ENCODE measurements around the gene P2RY2. TPM values are rescaled to one million over a fixed set of nuclear protein-coding genes. Genes with fewer than 3 reads are reported as not detected.
"Not testable (repeated sequence)": the region's sequence is repeated elsewhere in the genome, so short reads cannot be mapped to it uniquely, and the experiment has no call there.

Gene P2RY2
- polyA plus RNA-seq, 2 donors: 17.8 to 26.0 TPM

DNA sequence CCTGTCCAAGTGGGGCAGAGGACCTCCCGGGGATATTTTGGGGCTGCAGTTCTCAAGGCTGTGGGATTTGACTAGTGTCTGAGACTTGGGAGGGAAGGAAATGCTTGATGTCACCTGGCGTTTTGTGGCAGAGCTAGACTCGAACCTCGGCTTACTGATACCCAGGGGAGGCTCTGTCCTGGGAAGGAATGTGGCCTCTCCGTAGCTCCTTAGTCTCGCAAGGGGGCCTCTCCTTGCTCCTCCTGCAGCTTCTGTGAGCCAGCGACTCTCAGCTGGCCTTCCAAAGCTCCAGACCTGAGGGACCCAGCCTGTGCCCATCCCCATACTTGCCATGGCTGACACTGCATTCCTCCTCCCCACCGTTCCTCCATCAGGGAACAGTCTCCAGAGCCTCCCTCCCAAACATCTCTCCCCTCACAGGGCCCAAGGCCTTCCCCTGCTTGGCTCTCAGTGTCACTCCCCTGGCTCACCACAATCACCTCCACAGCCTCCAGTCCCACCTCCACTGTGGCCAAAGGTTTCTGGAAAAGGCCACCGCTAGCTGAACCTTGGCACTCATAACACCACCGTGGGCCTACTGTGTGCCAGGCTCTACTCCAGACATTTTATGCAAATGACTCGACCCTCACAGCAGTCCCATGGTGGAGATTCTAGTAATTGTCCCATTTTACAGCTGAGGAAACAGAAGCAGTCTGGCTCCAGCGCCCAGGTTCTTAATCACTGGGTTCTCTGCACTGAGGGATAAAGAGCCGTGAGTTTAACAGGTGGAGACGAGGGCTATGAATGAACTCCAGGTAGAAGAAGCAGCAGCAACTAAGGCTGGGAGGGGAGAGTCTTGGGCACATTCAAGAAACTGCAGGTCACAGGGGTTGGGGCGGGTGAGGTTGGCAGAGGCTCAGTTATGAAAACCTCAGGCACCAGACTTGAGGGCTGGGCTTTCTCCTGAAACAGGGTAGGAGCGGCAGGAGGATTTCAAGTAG is 12.1 kb downstream of the P2RY2 start:
- no peaks in the 10 kb centered on the region for H3K27me3 ChIP-seq (ENCODE audit: control insufficient read depth in 1 of 2, insufficient read depth in 2 of 2, low read length in 2 of 2)
- no peak overlapping the region for H3K27ac ChIP-seq (ENCODE audit: low read depth in 2 of 2, low read length in 1 of 2)
- WGBS, 2 donors: 77 to 80% methylated on average over 16 of the region's 16 CpGs
- H3K9me3 ChIP-seq (ENCODE audit: control insufficient read depth in 2 of 2, insufficient read depth in 1 of 2, low read depth in 1 of 2, low read length in 1 of 2): no peaks in the 10 kb centered on the region
- no peak overlapping the region for H3K4me3 ChIP-seq (ENCODE audit: low read depth in 1 of 2, low read length in 2 of 2)
- peaks cover 0 to 33% of the 10 kb centered on the region in 2 donors for H3K36me3 ChIP-seq (ENCODE audit: control insufficient read depth in 2 of 2, insufficient read depth in 2 of 2, low read length in 1 of 2)
- peaks cover 0 to 20% of the 10 kb centered on the region in 2 donors for H3K4me1 ChIP-seq (ENCODE audit: control insufficient read depth in 2 of 2, insufficient read depth in 2 of 2, low read length in 1 of 2)

DNA sequence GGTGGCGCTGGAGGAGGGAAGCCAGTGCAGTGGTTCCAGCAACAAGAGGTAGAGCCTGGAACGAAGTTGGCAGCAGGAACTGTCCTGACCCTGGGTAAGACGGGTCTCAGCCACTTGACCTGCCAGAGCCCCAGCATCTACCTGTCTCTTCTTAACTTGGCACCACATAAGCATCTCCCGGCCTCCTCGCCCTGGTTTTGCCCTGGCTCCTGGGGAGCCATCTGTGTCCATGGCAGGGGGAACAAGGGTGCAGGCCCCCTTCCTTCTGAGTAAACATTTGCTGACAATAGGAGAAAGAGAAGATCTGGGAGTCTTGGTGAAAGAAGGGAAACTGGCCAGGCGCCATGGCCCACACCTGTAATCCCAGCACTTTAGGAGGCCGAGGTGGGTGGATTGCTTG is 12.8 kb downstream of the P2RY2 start:
- no peak overlapping the region for H3K27ac ChIP-seq (ENCODE audit: low read depth in 2 of 2, low read length in 1 of 2)
- H3K9me3 ChIP-seq (ENCODE audit: control insufficient read depth in 2 of 2, insufficient read depth in 1 of 2, low read depth in 1 of 2, low read length in 1 of 2): no peaks in the 10 kb centered on the region
- H3K36me3 ChIP-seq (ENCODE audit: control insufficient read depth in 2 of 2, insufficient read depth in 2 of 2, low read length in 1 of 2): peaks cover 0 to 36% of the 10 kb centered on the region in 2 donors
- WGBS, 2 donors: 90 to 93% methylated on average over 6 to 7 of the region's 7 CpGs
- no peaks in the 10 kb centered on the region for H3K27me3 ChIP-seq (ENCODE audit: control insufficient read depth in 1 of 2, insufficient read depth in 2 of 2, low read length in 2 of 2)
- H3K4me1 ChIP-seq (ENCODE audit: control insufficient read depth in 2 of 2, insufficient read depth in 2 of 2, low read length in 1 of 2): peaks cover 0 to 17% of the 10 kb centered on the region in 2 donors
- no peak overlapping the region for H3K4me3 ChIP-seq (ENCODE audit: low read depth in 1 of 2, low read length in 2 of 2)

DNA sequence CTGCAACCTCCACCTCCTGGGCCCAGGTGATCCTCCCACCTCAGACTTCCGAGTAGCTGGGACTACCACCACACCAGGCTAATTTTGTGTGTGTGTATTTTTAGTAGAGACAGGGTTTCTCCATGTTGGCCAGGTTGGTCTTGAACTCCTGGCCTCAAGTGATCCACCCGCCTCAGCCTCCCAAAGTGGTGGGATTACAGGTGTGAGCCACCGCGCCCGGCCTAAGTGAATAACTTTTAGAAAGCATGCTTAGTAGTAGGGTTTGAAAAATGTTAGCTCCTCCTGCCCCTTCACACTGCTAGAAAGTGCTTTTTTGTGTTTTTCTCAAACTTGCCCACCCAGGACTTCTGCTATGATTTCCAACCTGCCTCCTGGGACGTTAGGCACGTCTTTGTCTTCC is 14.4 kb downstream of the P2RY2 start:
- Histone ChIP-seq H3K4me1 (ENCODE audit: control insufficient read depth in 2 of 2, insufficient read depth in 2 of 2, low read length in 1 of 2) (peaks cover 0 to 11% of the 10 kb centered on the region in 2 donors), H3K36me3 (ENCODE audit: control insufficient read depth in 2 of 2, insufficient read depth in 2 of 2, low read length in 1 of 2) (peaks cover 0 to 36% of the 10 kb centered on the region in 2 donors)
- H3K4me3 ChIP-seq (ENCODE audit: low read depth in 1 of 2, low read length in 2 of 2); H3K9me3 ChIP-seq (ENCODE audit: control insufficient read depth in 2 of 2, insufficient read depth in 1 of 2, low read depth in 1 of 2, low read length in 1 of 2); H3K27ac ChIP-seq (ENCODE audit: low read depth in 2 of 2, low read length in 1 of 2); H3K27me3 ChIP-seq (ENCODE audit: control insufficient read depth in 1 of 2, insufficient read depth in 2 of 2, low read length in 2 of 2): not testable (repeated sequence)
- WGBS, 2 donors: 95 to 98% methylated on average over 7 of the region's 7 CpGs

DNA sequence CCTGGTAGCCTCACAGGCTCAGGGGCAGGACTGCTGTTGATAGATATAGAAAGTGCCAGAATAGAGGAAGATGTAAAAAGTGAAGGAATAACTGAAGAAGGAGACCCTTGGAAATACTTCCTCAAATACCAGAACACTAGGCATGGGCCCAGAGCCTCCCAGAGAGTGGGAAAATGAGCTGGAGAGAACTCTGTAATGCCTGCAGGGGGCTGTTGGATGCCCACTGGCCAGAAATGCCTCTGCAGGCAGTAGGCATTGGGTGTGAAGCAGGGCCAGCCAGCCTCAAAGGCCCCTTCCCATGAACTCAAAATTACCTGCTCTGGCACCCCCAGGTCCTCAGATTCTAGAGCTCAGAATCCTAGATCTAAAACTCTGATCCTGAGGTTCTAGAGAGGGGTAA is 15.1 kb downstream of the P2RY2 start:
- Histone ChIP-seq H3K9me3 (ENCODE audit: control insufficient read depth in 2 of 2, insufficient read depth in 1 of 2, low read depth in 1 of 2, low read length in 1 of 2) (no peaks in the 10 kb centered on the region), H3K36me3 (ENCODE audit: control insufficient read depth in 2 of 2, insufficient read depth in 2 of 2, low read length in 1 of 2) (peaks cover 0 to 41% of the 10 kb centered on the region in 2 donors), H3K4me1 (ENCODE audit: control insufficient read depth in 2 of 2, insufficient read depth in 2 of 2, low read length in 1 of 2) (peaks cover 0 to 7% of the 10 kb centered on the region in 2 donors), H3K27me3 (ENCODE audit: control insufficient read depth in 1 of 2, insufficient read depth in 2 of 2, low read length in 2 of 2) (no peaks in the 10 kb centered on the region), H3K4me3 (ENCODE audit: low read depth in 1 of 2, low read length in 2 of 2) (no peak overlapping the region), H3K27ac (ENCODE audit: low read depth in 2 of 2, low read length in 1 of 2) (no peak overlapping the region)

DNA sequence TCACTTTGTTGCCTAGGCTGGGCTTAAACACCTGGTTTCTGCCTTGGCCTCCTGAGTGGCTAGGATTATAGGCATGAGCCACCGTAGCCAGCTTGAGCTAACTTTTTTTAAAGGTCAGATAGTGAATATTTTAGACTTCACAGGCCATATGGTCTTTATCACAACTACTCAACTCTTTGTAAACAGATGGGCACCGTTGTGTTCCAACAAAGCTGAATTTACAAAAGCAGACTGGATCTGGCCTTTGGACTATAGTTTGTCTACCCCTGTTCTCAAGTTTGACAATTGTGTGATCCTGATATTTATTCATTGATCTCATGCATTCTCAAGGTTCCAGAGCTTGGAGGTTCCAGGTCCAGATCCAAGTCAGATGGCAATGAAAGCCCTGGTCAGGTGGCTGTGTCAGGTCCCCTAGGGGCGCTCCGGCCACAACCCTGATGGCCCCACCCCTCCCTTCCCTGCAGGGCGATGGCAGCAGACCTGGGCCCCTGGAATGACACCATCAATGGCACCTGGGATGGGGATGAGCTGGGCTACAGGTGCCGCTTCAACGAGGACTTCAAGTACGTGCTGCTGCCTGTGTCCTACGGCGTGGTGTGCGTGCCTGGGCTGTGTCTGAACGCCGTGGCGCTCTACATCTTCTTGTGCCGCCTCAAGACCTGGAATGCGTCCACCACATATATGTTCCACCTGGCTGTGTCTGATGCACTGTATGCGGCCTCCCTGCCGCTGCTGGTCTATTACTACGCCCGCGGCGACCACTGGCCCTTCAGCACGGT is 15.8 kb downstream of the P2RY2 start:
- Histone ChIP-seq H3K36me3 (ENCODE audit: control insufficient read depth in 2 of 2, insufficient read depth in 2 of 2, low read length in 1 of 2) (peaks cover 0 to 42% of the 10 kb centered on the region in 2 donors), H3K9me3 (ENCODE audit: control insufficient read depth in 2 of 2, insufficient read depth in 1 of 2, low read depth in 1 of 2, low read length in 1 of 2) (no peaks in the 10 kb centered on the region), H3K27me3 (ENCODE audit: control insufficient read depth in 1 of 2, insufficient read depth in 2 of 2, low read length in 2 of 2) (no peaks in the 10 kb centered on the region), H3K4me1 (ENCODE audit: control insufficient read depth in 2 of 2, insufficient read depth in 2 of 2, low read length in 1 of 2) (peaks cover 0 to 7% of the 10 kb centered on the region in 2 donors), H3K4me3 (ENCODE audit: low read depth in 1 of 2, low read length in 2 of 2) (no peak overlapping the region), H3K27ac (ENCODE audit: low read depth in 2 of 2, low read length in 1 of 2) (no peak overlapping the region)
- WGBS, 2 donors: 87 to 90% methylated on average over 23 of the region's 23 CpGs

DNA sequence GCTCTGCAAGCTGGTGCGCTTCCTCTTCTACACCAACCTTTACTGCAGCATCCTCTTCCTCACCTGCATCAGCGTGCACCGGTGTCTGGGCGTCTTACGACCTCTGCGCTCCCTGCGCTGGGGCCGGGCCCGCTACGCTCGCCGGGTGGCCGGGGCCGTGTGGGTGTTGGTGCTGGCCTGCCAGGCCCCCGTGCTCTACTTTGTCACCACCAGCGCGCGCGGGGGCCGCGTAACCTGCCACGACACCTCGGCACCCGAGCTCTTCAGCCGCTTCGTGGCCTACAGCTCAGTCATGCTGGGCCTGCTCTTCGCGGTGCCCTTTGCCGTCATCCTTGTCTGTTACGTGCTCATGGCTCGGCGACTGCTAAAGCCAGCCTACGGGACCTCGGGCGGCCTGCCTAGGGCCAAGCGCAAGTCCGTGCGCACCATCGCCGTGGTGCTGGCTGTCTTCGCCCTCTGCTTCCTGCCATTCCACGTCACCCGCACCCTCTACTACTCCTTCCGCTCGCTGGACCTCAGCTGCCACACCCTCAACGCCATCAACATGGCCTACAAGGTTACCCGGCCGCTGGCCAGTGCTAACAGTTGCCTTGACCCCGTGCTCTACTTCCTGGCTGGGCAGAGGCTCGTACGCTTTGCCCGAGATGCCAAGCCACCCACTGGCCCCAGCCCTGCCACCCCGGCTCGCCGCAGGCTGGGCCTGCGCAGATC is 16.5 kb downstream of the P2RY2 start:
- Histone ChIP-seq H3K36me3 (ENCODE audit: control insufficient read depth in 2 of 2, insufficient read depth in 2 of 2, low read length in 1 of 2) (peaks cover 0 to 40% of the 10 kb centered on the region in 2 donors), H3K4me3 (ENCODE audit: low read depth in 1 of 2, low read length in 2 of 2) (no peak overlapping the region), H3K9me3 (ENCODE audit: control insufficient read depth in 2 of 2, insufficient read depth in 1 of 2, low read depth in 1 of 2, low read length in 1 of 2) (no peaks in the 10 kb centered on the region), H3K4me1 (ENCODE audit: control insufficient read depth in 2 of 2, insufficient read depth in 2 of 2, low read length in 1 of 2) (peaks cover 0 to 9% of the 10 kb centered on the region in 2 donors), H3K27me3 (ENCODE audit: control insufficient read depth in 1 of 2, insufficient read depth in 2 of 2, low read length in 2 of 2) (no peaks in the 10 kb centered on the region), H3K27ac (ENCODE audit: low read depth in 2 of 2, low read length in 1 of 2) (no peak overlapping the region)
- WGBS, 2 donors: 95% methylated on average over 56 of the region's 56 CpGs

DNA sequence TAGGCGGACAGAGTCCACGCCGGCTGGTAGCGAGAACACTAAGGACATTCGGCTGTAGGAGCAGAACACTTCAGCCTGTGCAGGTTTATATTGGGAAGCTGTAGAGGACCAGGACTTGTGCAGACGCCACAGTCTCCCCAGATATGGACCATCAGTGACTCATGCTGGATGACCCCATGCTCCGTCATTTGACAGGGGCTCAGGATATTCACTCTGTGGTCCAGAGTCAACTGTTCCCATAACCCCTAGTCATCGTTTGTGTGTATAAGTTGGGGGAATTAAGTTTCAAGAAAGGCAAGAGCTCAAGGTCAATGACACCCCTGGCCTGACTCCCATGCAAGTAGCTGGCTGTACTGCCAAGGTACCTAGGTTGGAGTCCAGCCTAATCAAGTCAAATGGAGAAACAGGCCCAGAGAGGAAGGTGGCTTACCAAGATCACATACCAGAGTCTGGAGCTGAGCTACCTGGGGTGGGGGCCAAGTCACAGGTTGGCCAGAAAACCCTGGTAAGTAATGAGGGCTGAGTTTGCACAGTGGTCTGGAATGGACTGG is 17.2 kb downstream of the P2RY2 start:
- Histone ChIP-seq H3K4me3 (ENCODE audit: low read depth in 1 of 2, low read length in 2 of 2) (no peak overlapping the region), H3K27ac (ENCODE audit: low read depth in 2 of 2, low read length in 1 of 2) (no peak overlapping the region), H3K27me3 (ENCODE audit: control insufficient read depth in 1 of 2, insufficient read depth in 2 of 2, low read length in 2 of 2) (no peaks in the 10 kb centered on the region), H3K9me3 (ENCODE audit: control insufficient read depth in 2 of 2, insufficient read depth in 1 of 2, low read depth in 1 of 2, low read length in 1 of 2) (no peaks in the 10 kb centered on the region), H3K4me1 (ENCODE audit: control insufficient read depth in 2 of 2, insufficient read depth in 2 of 2, low read length in 1 of 2) (peaks cover 0 to 15% of the 10 kb centered on the region in 2 donors), H3K36me3 (ENCODE audit: control insufficient read depth in 2 of 2, insufficient read depth in 2 of 2, low read length in 1 of 2) (peaks cover 0 to 44% of the 10 kb centered on the region in 2 donors)
- WGBS, 2 donors: 90 to 91% methylated on average over 8 of the region's 8 CpGs

DNA sequence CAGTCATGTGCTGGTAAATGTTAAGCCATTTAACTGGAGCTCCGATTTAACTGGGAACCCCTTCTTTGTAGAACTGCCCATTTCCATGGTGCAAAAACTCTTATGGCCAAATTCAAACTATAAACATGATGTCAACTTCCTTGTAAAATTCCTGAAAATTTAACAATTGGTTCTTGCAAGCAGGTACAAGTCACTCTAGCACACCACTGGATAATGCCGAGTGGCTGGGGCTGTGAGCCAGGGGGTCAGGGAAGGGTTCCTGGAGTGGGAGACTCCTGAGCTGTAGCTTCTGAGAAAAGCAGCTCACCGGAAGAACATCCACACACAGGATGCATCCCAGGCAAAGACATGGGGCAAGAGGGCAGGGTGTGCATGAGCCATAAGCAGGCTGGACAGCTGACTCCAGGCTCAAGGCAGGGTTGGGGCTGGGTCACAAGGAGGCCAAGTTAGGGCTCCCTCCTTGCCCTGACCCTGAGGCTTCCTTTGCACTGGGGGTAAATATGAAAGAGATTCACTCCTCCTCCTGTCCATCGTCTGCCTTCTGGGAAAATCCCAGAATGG is 18.2 kb downstream of the P2RY2 start:
- H3K36me3 ChIP-seq (ENCODE audit: control insufficient read depth in 2 of 2, insufficient read depth in 2 of 2, low read length in 1 of 2): peaks cover 0 to 41% of the 10 kb centered on the region in 2 donors
- H3K4me3 ChIP-seq (ENCODE audit: low read depth in 1 of 2, low read length in 2 of 2): no peak overlapping the region
- no peaks in the 10 kb centered on the region for H3K27me3 ChIP-seq (ENCODE audit: control insufficient read depth in 1 of 2, insufficient read depth in 2 of 2, low read length in 2 of 2)
- 55 to 75% methylated on average over 4 of the region's 4 CpGs for WGBS, 2 donors
- H3K9me3 ChIP-seq (ENCODE audit: control insufficient read depth in 2 of 2, insufficient read depth in 1 of 2, low read depth in 1 of 2, low read length in 1 of 2): no peaks in the 10 kb centered on the region
- H3K4me1 ChIP-seq (ENCODE audit: control insufficient read depth in 2 of 2, insufficient read depth in 2 of 2, low read length in 1 of 2): peaks cover 2 to 15% of the 10 kb centered on the region in 2 donors
- no peak overlapping the region for H3K27ac ChIP-seq (ENCODE audit: low read depth in 2 of 2, low read length in 1 of 2)

DNA sequence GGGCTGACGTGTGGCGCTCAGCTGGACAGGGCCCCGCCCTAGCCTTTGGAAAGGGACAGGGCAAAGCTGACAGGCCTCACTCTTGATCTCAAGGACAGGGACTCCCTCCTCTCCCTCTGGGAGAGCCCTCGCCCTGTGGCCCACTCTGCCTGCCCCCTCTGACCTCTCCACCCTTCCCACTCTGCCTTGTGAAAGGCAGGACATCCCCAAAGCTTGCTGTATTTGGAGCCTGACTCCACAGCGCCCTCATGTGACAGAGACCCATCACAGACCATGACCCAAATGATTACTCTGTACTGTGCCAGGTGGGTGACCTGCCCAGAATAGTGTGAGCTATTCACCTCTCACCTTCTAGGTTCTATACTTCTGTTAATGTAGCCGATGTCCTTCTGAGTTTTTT is 18.8 kb downstream of the P2RY2 start:
- Histone ChIP-seq H3K4me1 (ENCODE audit: control insufficient read depth in 2 of 2, insufficient read depth in 2 of 2, low read length in 1 of 2) (peaks cover 2 to 15% of the 10 kb centered on the region in 2 donors), H3K4me3 (ENCODE audit: low read depth in 1 of 2, low read length in 2 of 2) (no peak overlapping the region), H3K27me3 (ENCODE audit: control insufficient read depth in 1 of 2, insufficient read depth in 2 of 2, low read length in 2 of 2) (no peaks in the 10 kb centered on the region), H3K9me3 (ENCODE audit: control insufficient read depth in 2 of 2, insufficient read depth in 1 of 2, low read depth in 1 of 2, low read length in 1 of 2) (no peaks in the 10 kb centered on the region), H3K27ac (ENCODE audit: low read depth in 2 of 2, low read length in 1 of 2) (no peak overlapping the region), H3K36me3 (ENCODE audit: control insufficient read depth in 2 of 2, insufficient read depth in 2 of 2, low read length in 1 of 2) (peaks cover 0 to 41% of the 10 kb centered on the region in 2 donors)
- 53 to 62% methylated on average over 6 of the region's 6 CpGs for WGBS, 2 donors
